SK-N-SH (cell line): ENCODE results near the gene ANKRD11. TPM values are rescaled to one million over a fixed set of nuclear protein-coding genes. Genes with fewer than 3 reads are reported as not detected.

Source experiments
- CTCF ChIA-PET: fragments of 300-600, 350-600 bp; formaldehyde crosslinking; extraction: SDS; loops from one replicate; lab custom pipeline; 2021; lab: Yijun Ruan, JAX
- POLR2A ChIA-PET: fragments of 350-600 bp; sonication (Branson Sonifier 250); formaldehyde crosslinking; extraction: SDS; loops from one replicate; lab custom pipeline; 2020; ENCODE audit warnings: antibody characterized with exemption, inconsistent platforms; lab: Yijun Ruan, JAX
- DNase-seq: peaks from one replicate; pipeline ENCODE4 v3.0.0; 2012
- H2AFZ ChIP-seq: fragments of 200-600 bp; sonication (generic); 2 replicates; pipeline ENCODE4 v1.8.1; 2016; ENCODE audit warnings: antibody characterized with exemption, mild to moderate bottlenecking, low read depth
- H3F3A ChIP-seq: fragments of 200-600 bp; sonication (generic); replicated peaks from 2 replicates; pipeline ENCODE3; 2016; ENCODE audit warnings: antibody characterized with exemption, mild to moderate bottlenecking; ENCODE audit not compliant: insufficient read depth
- H3K27ac ChIP-seq, 2 experiments: fragments of 200-500 bp in 1 of 2; fragments of 200-600 bp in 1 of 2; sonication (Bioruptor generic) in 1 of 2; sonication (generic), shearing (Covaris generic) in 1 of 2; 2 replicates each; pipeline versions ENCODE4 v1.5.1 to v1.6.1; 2014 to 2016; ENCODE audit warnings: low read depth in 2 of 2, inconsistent platforms in 1 of 2, low read length in 1 of 2, mild to moderate bottlenecking in 1 of 2, mixed read lengths in 1 of 2
- H3K27me3 ChIP-seq: fragments of 200-600 bp; sonication (generic), shearing (Covaris generic); 2 replicates; pipeline ENCODE4 v1.6.1; 2016; ENCODE audit warnings: mixed run types; ENCODE audit not compliant: insufficient read depth
- H3K36me3 ChIP-seq, 2 experiments: fragments of 200-500 bp in 1 of 2; fragments of 200-600 bp in 1 of 2; sonication (Bioruptor generic) in 1 of 2; sonication (generic) in 1 of 2; replicated peaks in 1 of 2; 2 replicates each; pipeline versions ENCODE3 to v1.5.1; 2014 to 2016; ENCODE audit warnings: low read length in 1 of 2, mild to moderate bottlenecking in 1 of 2; ENCODE audit not compliant: insufficient read depth in 2 of 2, control insufficient read depth in 1 of 2
- H3K4me1 ChIP-seq, 2 experiments: fragments of 200-500 bp in 1 of 2; fragments of 200-600 bp in 1 of 2; sonication (Bioruptor generic) in 1 of 2; sonication (generic), shearing (Covaris generic) in 1 of 2; 2 replicates each; pipeline versions ENCODE4 v1.5.1 to v1.6.1; 2014 to 2016; ENCODE audit warnings: low read depth in 1 of 2, low read length in 1 of 2, mixed run types in 1 of 2; ENCODE audit not compliant: insufficient read depth in 2 of 2, control insufficient read depth in 1 of 2
- H3K4me2 ChIP-seq: fragments of 200-600 bp; sonication (generic), shearing (Covaris generic); 2 replicates; pipeline ENCODE4 v1.6.1; 2017; ENCODE audit warnings: mixed run types
- H3K4me3 ChIP-seq, 2 experiments: fragments of 200-500 bp in 1 of 2; fragments of 200-600 bp in 1 of 2; sonication (Bioruptor generic) in 1 of 2; sonication (generic), shearing (Covaris generic) in 1 of 2; 2 replicates each; pipeline versions ENCODE4 v1.5.1 to v1.8.1; 2014 to 2016; ENCODE audit warnings: low read depth in 2 of 2, inconsistent platforms in 1 of 2, low read length in 1 of 2, mild to moderate bottlenecking in 1 of 2, mixed read lengths in 1 of 2, moderate library complexity in 1 of 2
- H3K79me2 ChIP-seq: fragments of 200-600 bp; sonication (generic); 2 replicates; pipeline ENCODE4 v1.8.1; 2017; ENCODE audit warnings: mild to moderate bottlenecking; ENCODE audit not compliant: insufficient read depth
- H3K9ac ChIP-seq: fragments of 200-600 bp; sonication (generic); 2 replicates; pipeline ENCODE4 v1.6.1; 2017; ENCODE audit warnings: mixed run types
- H3K9me2 ChIP-seq: fragments of 200-600 bp; sonication (generic); 2 replicates; pipeline ENCODE4 v1.6.1; 2017; ENCODE audit warnings: mixed run types
- H3K9me3 ChIP-seq: fragments of 200-600 bp; sonication (generic); 2 replicates; pipeline ENCODE4 v1.6.1; 2017; ENCODE audit warnings: mixed run types, mild to moderate bottlenecking, moderate library complexity
- H4K20me1 ChIP-seq: fragments of 200-600 bp; sonication (generic); 2 replicates; pipeline ENCODE4 v1.6.1; 2017; ENCODE audit warnings: mild to moderate bottlenecking, mixed run types; ENCODE audit not compliant: insufficient read depth
- CHD2 ChIP-seq: fragments of 150-350 bp; IDR thresholded peaks from 2 replicates; pipeline ENCODE4 v1.6.1; 2018; ENCODE audit warnings: low read length; ENCODE audit not compliant: partially characterized antibody
- EP300 ChIP-seq, 2 experiments: IDR thresholded peaks; 2 replicates each; pipeline versions ENCODE4 v1.4.0 to v1.6.1; 2012; ENCODE audit warnings: borderline replicate concordance in 1 of 2, low read depth in 1 of 2, low read length in 1 of 2
- EZH2phosphoT487 ChIP-seq: fragments of 200-600 bp; sonication (generic); IDR thresholded peaks from 2 replicates; pipeline ENCODE4 v1.6.1; 2017; ENCODE audit warnings: low read depth, mixed run types, mild to moderate bottlenecking, antibody characterized with exemption, moderate library complexity, borderline replicate concordance
- GABPA ChIP-seq: IDR thresholded peaks from 2 replicates; pipeline ENCODE4 v1.4.0; 2012; ENCODE audit warnings: low read depth, mild to moderate bottlenecking
- GATA2 ChIP-seq: sonication (generic); formaldehyde crosslinking; IDR thresholded peaks from 2 replicates; pipeline ENCODE4 v1.5.0; 2020; ENCODE audit warnings: mild to moderate bottlenecking, missing genetic modification reagents
- JUND ChIP-seq: IDR thresholded peaks from 2 replicates; pipeline ENCODE4 v1.4.0; 2012
- MAX ChIP-seq: IDR thresholded peaks from 2 replicates; pipeline ENCODE4 v1.4.0; 2012; ENCODE audit warnings: low read depth
- NFIC ChIP-seq: IDR thresholded peaks from 2 replicates; pipeline ENCODE4 v1.4.0; 2012; ENCODE audit warnings: borderline replicate concordance
- PBX3 ChIP-seq: IDR thresholded peaks from 2 replicates; pipeline ENCODE4; 2012
- RAD21 ChIP-seq: IDR thresholded peaks from 2 replicates; pipeline ENCODE4 v1.6.1; 2012; ENCODE audit warnings: mild to moderate bottlenecking, low read length
- RCOR1 ChIP-seq: fragments of 150-350 bp; IDR thresholded peaks from 2 replicates; pipeline ENCODE4 v1.6.1; 2017; ENCODE audit warnings: antibody characterized with exemption, low read length
- RFX5 ChIP-seq: IDR thresholded peaks from 2 replicates; pipeline ENCODE4 v1.6.1; 2012; ENCODE audit warnings: mild to moderate bottlenecking, improper control_type of control experiment, low read length
- RXRA ChIP-seq: IDR thresholded peaks from 2 replicates; pipeline ENCODE4 v1.4.0; 2012; ENCODE audit warnings: low read depth, mild to moderate bottlenecking, borderline replicate concordance
- TAF1 ChIP-seq: IDR thresholded peaks from 2 replicates; pipeline ENCODE4 v1.6.1; 2012; ENCODE audit warnings: low read depth, mild to moderate bottlenecking, low read length, moderate library complexity, borderline replicate concordance
- TCF12 ChIP-seq: IDR thresholded peaks from 2 replicates; pipeline ENCODE4 v1.4.0; 2012
- WGBS: methylation state at CpG from one replicate; pipeline ENCODE4 v1.1.6; 2017; ENCODE audit warnings: low lambda C conversion rate; 5-methylcytosine and 5-hydroxymethylcytosine counted together
- polyA plus RNA-seq, 3 experiments: library from polyadenylated mRNA; depleted of rRNA; stranded (reverse); fragments of >200 nt; gene quantifications; 2 replicates each; pipeline ENCODE4 v1.2.3, GENCODE V29; 2012
- TF ChIP-seq, protein P1 (sequence below): IDR thresholded peaks from 2 replicates; pipeline ENCODE4 v1.6.1; 2012; ENCODE audit warnings: mild to moderate bottlenecking, low read depth, low read length, moderate library complexity

Gene ANKRD11
- polyA plus RNA-seq, 1 of the 3 experiments (the other 2 are of a cell fraction): 50.2 TPM

- Histone ChIP-seq H2AFZ (no peak overlapping the region), H3K9me3 (no peaks in the 10 kb centered on the region), H4K20me1 (peaks cover 38% of the 10 kb centered on the region), H3K4me2 (no peak overlapping the region), H3K27ac (no peak overlapping the region), H3F3A (no peaks in the 10 kb centered on the region), H3K4me1 (no peaks in the 10 kb centered on the region), H3K9ac (no peak overlapping the region), H3K4me3 (no peak overlapping the region), H3K27me3 (no peaks in the 10 kb centered on the region), H3K79me2 (peaks cover 36% of the 10 kb centered on the region), H3K9me2 (no peaks in the 10 kb centered on the region), H3K36me3 (peaks cover 32 to 60% of the 10 kb centered on the region in 2 experiments)
- TF ChIP-seq RCOR1: no peak
- no peak for TF ChIP-seq JUND
- TF ChIP-seq TCF12: no peak
- TF ChIP-seq RFX5: no peak
- TF ChIP-seq RAD21: no peak
- no peak for TF ChIP-seq NFIC
- ChIA-PET POLR2A (no interaction called here), CTCF (interaction anchor here (0.6 to 3.0 kb wide), 14 partner anchors 9 to 87 kb away, joined by 3 to 9 read pairs (median 4); no protein-coding TSS in a partner anchor)
- DNase-seq: no peak
- WGBS: 95% methylated on average over 12 of the region's 19 CpGs
Measured at GRCh38 chr16:89288966-89289365, 201.4 kb downstream of the ANKRD11 start.

- Histone ChIP-seq H3F3A (no peaks in the 10 kb centered on the region), H3K9me2 (no peaks in the 10 kb centered on the region), H3K79me2 (peaks cover 33% of the 10 kb centered on the region), H3K27ac (no peak overlapping the region), H3K9ac (no peak overlapping the region), H3K36me3 (peaks cover 37 to 64% of the 10 kb centered on the region in 2 experiments), H3K4me3 (no peak overlapping the region), H3K4me2 (no peak overlapping the region), H3K9me3 (no peaks in the 10 kb centered on the region), H2AFZ (no peak overlapping the region), H4K20me1 (peaks cover 35% of the 10 kb centered on the region), H3K27me3 (no peaks in the 10 kb centered on the region), H3K4me1 (no peaks in the 10 kb centered on the region)
- POLR2A ChIA-PET: no interaction called here
- no peak for DNase-seq
- TF ChIP-seq RAD21 (no peak), MAX (no peak), GABPA (no peak), TCF12 (no peak), CHD2 (no peak), GATA2 (CRISPR knock-in tag) (no peak), TAF1 (no peak), PBX3 (no peak), EZH2phosphoT487 (no peak), EP300 (IDR thresholded peaks at IDR 0.05; ENCODE audit: borderline replicate concordance in 1 of 2, low read depth in 1 of 2, low read length in 1 of 2) (no peak), RXRA (no peak)
- TF ChIP-seq, protein P1, sequence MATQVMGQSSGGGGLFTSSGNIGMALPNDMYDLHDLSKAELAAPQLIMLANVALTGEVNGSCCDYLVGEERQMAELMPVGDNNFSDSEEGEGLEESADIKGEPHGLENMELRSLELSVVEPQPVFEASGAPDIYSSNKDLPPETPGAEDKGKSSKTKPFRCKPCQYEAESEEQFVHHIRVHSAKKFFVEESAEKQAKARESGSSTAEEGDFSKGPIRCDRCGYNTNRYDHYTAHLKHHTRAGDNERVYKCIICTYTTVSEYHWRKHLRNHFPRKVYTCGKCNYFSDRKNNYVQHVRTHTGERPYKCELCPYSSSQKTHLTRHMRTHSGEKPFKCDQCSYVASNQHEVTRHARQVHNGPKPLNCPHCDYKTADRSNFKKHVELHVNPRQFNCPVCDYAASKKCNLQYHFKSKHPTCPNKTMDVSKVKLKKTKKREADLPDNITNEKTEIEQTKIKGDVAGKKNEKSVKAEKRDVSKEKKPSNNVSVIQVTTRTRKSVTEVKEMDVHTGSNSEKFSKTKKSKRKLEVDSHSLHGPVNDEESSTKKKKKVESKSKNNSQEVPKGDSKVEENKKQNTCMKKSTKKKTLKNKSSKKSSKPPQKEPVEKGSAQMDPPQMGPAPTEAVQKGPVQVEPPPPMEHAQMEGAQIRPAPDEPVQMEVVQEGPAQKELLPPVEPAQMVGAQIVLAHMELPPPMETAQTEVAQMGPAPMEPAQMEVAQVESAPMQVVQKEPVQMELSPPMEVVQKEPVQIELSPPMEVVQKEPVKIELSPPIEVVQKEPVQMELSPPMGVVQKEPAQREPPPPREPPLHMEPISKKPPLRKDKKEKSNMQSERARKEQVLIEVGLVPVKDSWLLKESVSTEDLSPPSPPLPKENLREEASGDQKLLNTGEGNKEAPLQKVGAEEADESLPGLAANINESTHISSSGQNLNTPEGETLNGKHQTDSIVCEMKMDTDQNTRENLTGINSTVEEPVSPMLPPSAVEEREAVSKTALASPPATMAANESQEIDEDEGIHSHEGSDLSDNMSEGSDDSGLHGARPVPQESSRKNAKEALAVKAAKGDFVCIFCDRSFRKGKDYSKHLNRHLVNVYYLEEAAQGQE: no peak
- 96% methylated on average over 13 of the region's 13 CpGs for WGBS
- CTCF ChIA-PET: interaction anchor here (0.7 to 3.0 kb wide), 12 partner anchors 8 to 56 kb away, joined by 3 to 9 read pairs (median 4); no protein-coding TSS in a partner anchor
Measured at GRCh38 chr16:89288577-89288844, 201.8 kb downstream of the ANKRD11 start.
